Stimulated activated memory B cell treated with anti-CD40 and anti-IgM and Interleukin-4, amounts not matched to agents 10 μg/mL and 1 μg/mL and 100 μg/mL, for 72 hours (primary cell): ENCODE results near the gene ANXA2.
"Not testable (repeated sequence)": the region's sequence is repeated elsewhere in the genome, so short reads cannot be mapped to it uniquely, and the experiment has no call there.

ENCODE experiments used
- ATAC-seq: fragments of 150-1000 bp; cut with Tn5 transposase; 2 replicates; pipeline ENCODE4 v1.10.0; 2021
- H3K27ac Mint-ChIP-seq: one replicate; pipeline ENCODE4 v1.8.0; 2022; ENCODE audit warnings: mild to moderate bottlenecking, mixed read lengths
- H3K27me3 Mint-ChIP-seq: one replicate; pipeline ENCODE4 v1.8.0; 2022; ENCODE audit warnings: mixed read lengths
- H3K36me3 Mint-ChIP-seq: one replicate; pipeline ENCODE4 v1.8.0; 2022; ENCODE audit warnings: mixed read lengths
- H3K4me1 Mint-ChIP-seq: one replicate; pipeline ENCODE4 v1.8.0; 2022; ENCODE audit warnings: mixed read lengths
- H3K4me3 Mint-ChIP-seq: one replicate; pipeline ENCODE4 v1.8.0; 2022; ENCODE audit warnings: mild to moderate bottlenecking, moderate library complexity, mixed read lengths
- H3K9me3 Mint-ChIP-seq: one replicate; pipeline ENCODE4 v1.8.0; 2022; ENCODE audit warnings: mixed read lengths

Gene ANXA2

DNA sequence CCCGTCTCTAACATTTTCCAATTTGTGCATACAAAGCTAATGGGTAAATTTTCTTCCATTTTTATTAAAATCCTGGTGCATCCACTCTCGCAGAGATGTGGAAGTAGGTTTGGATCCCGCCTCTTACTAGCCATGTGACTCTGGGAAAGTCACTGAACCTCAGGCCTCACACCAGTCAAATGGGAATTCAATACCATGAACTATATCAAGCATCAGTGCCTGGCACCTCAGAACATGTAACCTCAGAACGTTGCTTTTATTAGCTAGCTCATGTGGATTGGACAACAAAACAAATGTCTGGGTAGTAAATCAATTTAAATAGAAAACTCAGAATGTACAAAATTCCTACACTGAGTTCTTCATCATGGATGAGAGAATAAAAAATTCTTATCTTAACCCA, 60.7 kb downstream of the ANXA2 start:
- H3K9me3 Mint-ChIP-seq: no peaks in the 10 kb centered on the region
- ATAC-seq: no peak
- no peaks in the 10 kb centered on the region for H3K36me3 Mint-ChIP-seq
- H3K27ac Mint-ChIP-seq: no peak overlapping the region
- H3K27me3 Mint-ChIP-seq: peaks cover 23% of the 10 kb centered on the region
- no peaks in the 10 kb centered on the region for H3K4me1 Mint-ChIP-seq
- no peak overlapping the region for H3K4me3 Mint-ChIP-seq

DNA sequence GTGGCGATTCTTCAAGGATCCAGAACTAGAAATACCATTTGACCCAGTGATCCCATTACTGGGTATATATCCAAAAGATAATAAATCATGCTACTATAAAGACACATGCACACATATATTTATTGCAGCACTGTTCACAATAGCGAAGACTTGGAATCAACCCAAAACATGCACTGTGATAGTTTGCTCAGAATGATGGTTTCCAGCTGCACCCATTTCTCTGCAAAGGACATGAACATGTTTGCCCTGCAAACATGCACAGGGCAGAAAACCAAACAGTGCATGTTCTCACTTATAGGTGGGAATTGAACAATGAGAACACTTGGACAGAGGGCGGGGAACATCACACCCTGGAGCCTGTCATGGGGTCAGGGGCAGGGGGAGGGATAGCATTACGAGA, 62.5 kb downstream of the ANXA2 start:
- H3K9me3 Mint-ChIP-seq, H3K36me3 Mint-ChIP-seq, ATAC-seq, H3K27ac Mint-ChIP-seq, H3K4me1 Mint-ChIP-seq, H3K4me3 Mint-ChIP-seq: not testable (repeated sequence)
- peaks cover 28% of the 10 kb centered on the region for H3K27me3 Mint-ChIP-seq

DNA sequence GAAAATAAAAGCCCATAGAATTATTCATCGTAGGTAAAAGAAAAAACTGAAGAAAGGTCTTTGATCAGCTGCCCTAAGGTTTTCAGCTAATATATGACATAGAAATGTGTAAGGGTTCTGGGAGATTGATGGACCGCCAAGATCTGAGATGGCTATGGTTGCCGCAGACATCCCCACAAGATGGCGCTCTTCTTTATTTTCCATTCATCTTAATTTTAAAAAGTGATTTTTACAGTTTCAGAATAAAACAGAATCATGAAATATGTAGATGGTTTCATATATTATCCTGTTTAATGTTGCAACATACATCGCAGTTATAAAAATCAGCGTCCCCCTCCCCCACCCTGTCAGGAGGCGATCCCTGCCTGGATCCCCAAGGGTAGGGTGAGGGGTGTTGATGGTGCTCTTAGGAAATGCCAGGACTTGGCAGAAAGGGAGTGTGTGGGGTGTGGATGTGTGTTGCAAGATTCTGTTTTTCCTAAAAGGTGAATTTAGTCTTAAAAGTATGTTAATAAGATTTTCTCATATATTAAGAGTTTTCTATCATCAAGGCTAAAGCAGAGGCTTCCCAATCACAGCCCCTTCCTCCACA, 68.8 kb downstream of the ANXA2 start:
- peaks cover 67% of the 10 kb centered on the region for H3K27me3 Mint-ChIP-seq
- no peak overlapping the region for H3K4me3 Mint-ChIP-seq
- H3K36me3 Mint-ChIP-seq: no peaks in the 10 kb centered on the region
- no peak overlapping the region for H3K27ac Mint-ChIP-seq
- no peak for ATAC-seq
- H3K4me1 Mint-ChIP-seq: no peaks in the 10 kb centered on the region
- no peaks in the 10 kb centered on the region for H3K9me3 Mint-ChIP-seq

DNA sequence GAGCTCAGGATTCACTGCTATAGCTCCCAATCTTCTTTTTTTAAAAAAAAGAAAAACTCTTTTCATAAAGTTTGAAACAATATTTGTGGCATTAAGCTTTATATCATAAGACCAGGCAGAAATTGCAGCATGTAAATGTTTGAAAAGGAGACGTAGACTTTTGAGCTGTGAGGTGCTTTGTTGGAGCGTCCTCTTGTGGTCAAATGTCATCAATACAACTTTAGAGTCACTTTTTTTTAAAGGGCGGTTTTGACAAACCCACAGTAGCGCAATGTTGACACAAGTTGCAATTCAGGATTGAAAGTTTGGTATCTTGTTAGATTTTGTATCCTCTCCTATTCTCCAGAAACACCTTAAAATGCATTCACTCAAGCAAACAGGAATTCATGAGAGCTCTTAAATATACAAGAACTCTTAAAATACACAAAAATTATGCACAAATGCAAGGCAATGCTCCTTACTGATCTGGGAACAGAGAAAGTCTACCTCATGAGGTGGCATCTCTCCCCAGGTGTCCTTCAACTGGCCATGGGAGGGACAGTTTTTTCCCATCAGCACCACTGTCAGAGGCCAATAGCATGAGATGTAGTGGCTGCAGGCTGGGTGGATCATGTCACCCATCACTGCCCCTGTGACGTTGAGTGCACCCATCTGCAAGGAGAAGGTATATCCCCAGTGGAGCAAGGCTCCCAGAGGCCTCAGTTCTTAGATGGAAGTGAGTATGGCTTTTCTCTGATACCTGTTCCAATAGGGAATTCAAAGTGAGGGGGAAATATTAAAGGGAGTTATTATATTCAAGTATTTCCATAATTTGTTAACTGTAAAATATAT, 70.7 kb downstream of the ANXA2 start:
- Mint-ChIP-seq H3K4me1 (no peaks in the 10 kb centered on the region), H3K27me3 (peaks cover 68% of the 10 kb centered on the region), H3K4me3 (no peak overlapping the region), H3K36me3 (no peaks in the 10 kb centered on the region), H3K27ac (no peak overlapping the region), H3K9me3 (no peaks in the 10 kb centered on the region)
- ATAC-seq: no peak

DNA sequence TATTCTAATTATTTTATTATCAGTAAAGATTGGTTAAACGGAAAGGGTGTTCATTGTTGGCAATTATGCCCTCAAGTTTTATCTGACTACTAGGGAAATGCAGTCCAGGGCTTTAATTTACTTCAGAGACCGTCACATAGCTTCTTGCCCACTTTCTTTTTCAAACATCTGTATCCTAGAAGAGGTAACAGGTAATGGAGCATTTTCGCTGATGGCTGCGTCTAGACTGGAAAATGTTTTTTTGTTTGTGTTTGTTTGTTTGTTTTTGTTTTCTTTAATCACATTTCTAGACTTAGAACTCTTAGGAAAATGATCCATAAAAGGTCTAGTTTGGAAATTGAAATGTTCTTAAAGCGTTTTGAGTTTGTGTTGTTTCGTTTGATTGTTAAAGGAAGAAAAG, 71.4 kb downstream of the ANXA2 start:
- Mint-ChIP-seq H3K27me3 (peaks cover 75% of the 10 kb centered on the region), H3K36me3 (no peaks in the 10 kb centered on the region), H3K9me3 (no peaks in the 10 kb centered on the region), H3K4me3 (no peak overlapping the region), H3K4me1 (no peaks in the 10 kb centered on the region), H3K27ac (no peak overlapping the region)
- ATAC-seq: no peak

DNA sequence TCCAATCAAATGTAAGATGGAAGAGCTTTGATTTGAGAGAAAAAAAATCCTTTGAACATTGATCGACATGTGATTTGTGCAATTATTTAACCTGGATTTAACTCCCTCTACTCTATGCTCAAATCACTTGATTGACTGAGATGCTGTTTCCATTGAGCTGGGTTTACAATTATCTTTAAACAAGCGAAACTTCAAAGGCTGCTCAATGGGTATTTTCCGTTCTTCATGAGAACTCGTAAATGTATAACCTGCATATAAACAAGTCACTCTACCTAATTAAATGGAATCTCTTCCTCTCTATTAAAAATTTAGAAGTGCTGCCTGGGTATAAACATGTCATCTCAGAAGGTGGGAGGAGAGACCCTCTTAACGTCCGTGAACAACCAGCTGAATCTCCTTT, 71.9 kb downstream of the ANXA2 start:
- Mint-ChIP-seq H3K9me3 (no peaks in the 10 kb centered on the region), H3K4me1 (no peaks in the 10 kb centered on the region), H3K27ac (no peak overlapping the region), H3K4me3 (no peak overlapping the region), H3K36me3 (no peaks in the 10 kb centered on the region), H3K27me3 (peaks cover 74% of the 10 kb centered on the region)
- no peak for ATAC-seq

DNA sequence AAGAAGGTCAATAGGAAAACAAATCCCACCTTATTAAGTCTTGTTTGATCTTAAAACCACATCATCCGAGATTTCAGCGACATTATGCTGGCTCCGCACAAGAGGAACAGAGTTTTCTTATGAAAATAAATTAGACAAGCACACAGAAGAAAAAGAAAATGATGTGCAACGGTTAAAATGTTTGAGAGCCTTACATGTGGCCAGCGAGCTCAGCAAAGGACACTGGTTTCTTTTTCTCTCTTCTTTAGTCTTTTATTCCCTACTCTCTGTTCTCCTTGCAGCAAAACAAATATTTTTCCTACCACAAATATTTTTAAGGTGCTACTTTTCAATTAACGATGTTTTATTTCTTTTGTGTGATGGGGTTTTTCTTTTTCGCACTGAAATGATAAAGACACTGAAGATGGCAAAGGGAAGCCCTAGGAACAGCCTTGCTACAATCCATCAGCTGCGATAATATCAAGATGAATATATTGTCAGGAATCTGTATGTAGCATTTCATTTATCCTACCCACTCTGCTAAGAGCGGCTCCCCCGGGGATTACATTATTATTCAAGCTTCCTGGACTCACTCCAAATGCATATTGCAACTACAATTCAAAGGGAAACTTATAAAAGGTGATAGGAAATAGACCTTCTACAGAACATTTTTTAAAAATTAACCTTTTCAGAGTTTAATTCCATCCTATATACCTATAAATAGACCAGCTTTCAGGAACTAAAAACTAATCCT, 72.9 kb downstream of the ANXA2 start:
- no peak for ATAC-seq
- H3K36me3 Mint-ChIP-seq: no peaks in the 10 kb centered on the region
- no peaks in the 10 kb centered on the region for H3K4me1 Mint-ChIP-seq
- H3K27ac Mint-ChIP-seq: no peak overlapping the region
- H3K27me3 Mint-ChIP-seq: peaks cover 66% of the 10 kb centered on the region
- no peak overlapping the region for H3K4me3 Mint-ChIP-seq
- no peaks in the 10 kb centered on the region for H3K9me3 Mint-ChIP-seq

DNA sequence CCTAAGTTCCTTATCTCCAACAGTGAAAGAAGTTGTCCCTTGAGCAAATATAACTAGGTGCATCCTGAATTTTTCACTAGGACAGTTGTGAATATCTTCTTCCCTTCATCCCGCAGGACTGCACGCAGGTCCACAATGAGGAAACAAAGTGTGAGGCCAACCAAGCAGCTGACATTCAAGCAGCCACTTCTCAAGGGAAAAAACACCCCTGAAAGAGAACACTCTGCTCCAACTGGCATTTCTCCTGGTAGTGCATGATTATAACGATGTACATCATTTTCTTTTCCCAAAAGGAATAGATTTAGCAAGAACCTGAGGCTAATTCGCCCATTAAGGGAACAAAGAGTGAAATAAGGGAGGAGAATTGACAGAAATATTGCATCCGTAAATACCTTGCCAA, 74.5 kb downstream of the ANXA2 start:
- no peaks in the 10 kb centered on the region for H3K36me3 Mint-ChIP-seq
- no peak overlapping the region for H3K27ac Mint-ChIP-seq
- no peak for ATAC-seq
- no peak overlapping the region for H3K4me3 Mint-ChIP-seq
- H3K4me1 Mint-ChIP-seq: no peaks in the 10 kb centered on the region
- no peaks in the 10 kb centered on the region for H3K9me3 Mint-ChIP-seq
- H3K27me3 Mint-ChIP-seq: peaks cover 58% of the 10 kb centered on the region

DNA sequence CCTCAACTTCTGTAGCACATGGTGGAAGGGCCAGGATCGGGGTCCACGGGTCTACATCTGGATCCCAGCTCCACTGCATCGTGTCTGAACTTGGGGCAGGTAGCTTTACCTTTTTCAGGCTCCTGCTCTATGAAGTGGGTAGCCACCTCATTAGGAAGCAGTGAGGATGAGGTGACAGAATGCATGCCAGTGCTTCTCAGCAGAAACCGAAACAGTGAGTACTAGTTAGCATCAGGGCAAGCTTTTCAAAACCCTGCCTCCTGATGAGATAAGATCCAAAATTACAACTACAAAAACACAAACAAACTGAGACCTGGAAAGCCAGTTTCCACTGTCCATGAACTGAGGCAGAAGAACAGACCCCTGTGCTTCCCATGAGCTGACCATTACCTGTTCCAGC, 77.4 kb downstream of the ANXA2 start:
- Mint-ChIP-seq H3K27me3 (peaks cover 40% of the 10 kb centered on the region), H3K27ac (no peak overlapping the region), H3K36me3 (no peaks in the 10 kb centered on the region), H3K4me1 (no peaks in the 10 kb centered on the region), H3K4me3 (no peak overlapping the region), H3K9me3 (peaks cover 4% of the 10 kb centered on the region)
- ATAC-seq: no peak

DNA sequence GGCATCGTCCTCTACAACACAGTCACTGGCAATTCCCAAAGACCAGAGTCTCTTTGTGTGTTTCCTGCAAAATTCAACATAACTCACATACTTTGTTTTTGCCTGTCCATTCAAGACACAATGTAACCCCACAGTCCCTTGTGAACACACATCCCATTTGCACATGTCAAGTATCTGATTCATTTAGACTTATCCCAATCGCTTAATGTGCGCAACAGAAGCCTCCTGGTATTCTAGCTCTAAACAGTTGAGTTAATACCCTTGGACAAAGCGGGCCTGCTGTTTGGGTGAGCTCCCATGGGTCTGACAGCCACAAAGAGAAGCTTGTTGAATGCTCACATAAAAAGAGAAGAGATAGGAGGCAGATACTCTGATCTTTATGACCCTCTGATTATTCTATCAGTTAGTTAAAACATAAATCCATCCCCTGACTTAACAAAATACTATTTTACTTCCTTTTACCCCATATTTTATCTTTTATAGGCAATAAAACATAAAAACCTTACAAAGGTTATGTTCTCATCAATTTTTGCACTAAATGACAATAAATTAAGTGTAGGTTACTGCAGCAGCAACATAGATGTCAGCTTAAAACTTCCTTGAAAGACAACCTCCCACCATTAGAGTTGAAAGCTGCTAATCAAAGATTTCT, 79.4 kb downstream of the ANXA2 start:
- ATAC-seq: no peak

DNA sequence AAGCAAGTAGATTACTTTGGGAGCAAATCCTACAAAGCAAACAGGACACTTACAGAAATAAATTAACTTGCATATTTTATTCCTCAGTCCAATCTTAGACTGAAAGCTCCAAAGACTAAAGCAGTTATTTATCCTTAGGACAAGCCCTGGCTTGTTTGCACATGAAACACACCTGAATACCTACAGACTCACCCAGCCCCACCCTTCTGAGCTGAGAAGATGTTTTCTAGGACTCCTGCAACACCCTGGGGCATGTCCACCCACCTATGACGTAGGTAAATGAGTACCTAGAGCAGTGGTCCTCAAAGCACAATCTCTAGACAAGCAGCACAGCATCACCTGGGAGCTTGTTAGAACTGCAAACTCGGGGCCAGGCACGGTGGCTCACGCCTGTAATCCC, 80.8 kb downstream of the ANXA2 start:
- Mint-ChIP-seq H3K9me3 (peaks cover 5% of the 10 kb centered on the region), H3K4me1 (no peaks in the 10 kb centered on the region), H3K27me3 (peaks cover 31% of the 10 kb centered on the region), H3K36me3 (no peaks in the 10 kb centered on the region), H3K4me3 (no peak overlapping the region), H3K27ac (no peak overlapping the region)
- ATAC-seq: no peak

More for the DNA sequence above, 79.4 kb downstream of the ANXA2 start:
- peaks cover 34% of the 10 kb centered on the region for H3K27me3 Mint-ChIP-seq
- no peak overlapping the region for H3K27ac Mint-ChIP-seq
- peaks cover 5% of the 10 kb centered on the region for H3K9me3 Mint-ChIP-seq
- H3K4me1 Mint-ChIP-seq: no peaks in the 10 kb centered on the region
- H3K36me3 Mint-ChIP-seq: no peaks in the 10 kb centered on the region
- H3K4me3 Mint-ChIP-seq: no peak overlapping the region

DNA sequence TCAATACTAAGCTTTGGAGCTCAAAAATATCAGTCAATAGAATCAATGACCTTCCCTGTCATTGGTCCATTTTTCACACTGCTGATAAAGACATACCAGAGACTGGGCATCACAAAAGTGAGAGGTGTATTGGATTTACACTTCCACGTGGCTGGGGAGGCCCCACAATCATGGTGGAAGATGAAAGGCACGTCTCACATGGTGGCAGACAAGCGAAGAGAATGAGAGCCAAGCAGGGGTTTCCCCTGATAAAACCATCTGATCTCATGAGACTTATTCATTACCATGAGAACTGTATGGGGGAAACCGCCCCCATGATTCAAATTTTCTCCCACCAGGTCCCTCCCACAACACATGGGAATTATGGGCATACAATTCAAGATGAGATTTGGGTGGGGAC, 81.9 kb downstream of the ANXA2 start:
- ATAC-seq: no peak
- Mint-ChIP-seq H3K4me1 (no peaks in the 10 kb centered on the region), H3K27ac (no peak overlapping the region), H3K9me3 (peaks cover 5% of the 10 kb centered on the region), H3K27me3 (peaks cover 35% of the 10 kb centered on the region), H3K4me3 (no peak overlapping the region), H3K36me3 (no peaks in the 10 kb centered on the region)

DNA sequence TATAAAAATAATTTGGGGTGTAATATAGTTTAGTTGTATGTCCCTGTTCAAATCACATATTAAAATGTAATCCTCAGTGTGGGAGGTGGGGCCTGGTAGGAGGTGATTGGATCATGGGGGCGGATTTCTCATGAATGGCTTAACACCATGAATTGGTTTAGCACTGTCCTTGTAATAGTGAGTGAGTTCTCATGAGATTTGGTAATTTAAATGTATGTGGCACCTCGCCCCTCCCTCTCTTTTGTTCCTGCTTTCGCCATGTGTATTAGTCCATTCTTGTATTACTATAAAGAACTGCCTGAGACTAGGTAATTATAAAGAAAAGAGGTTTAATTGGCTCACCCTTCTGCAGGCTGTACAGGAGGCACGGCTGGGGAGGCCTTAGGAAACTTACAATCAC, 83.9 kb downstream of the ANXA2 start:
- ATAC-seq: no peak

DNA sequence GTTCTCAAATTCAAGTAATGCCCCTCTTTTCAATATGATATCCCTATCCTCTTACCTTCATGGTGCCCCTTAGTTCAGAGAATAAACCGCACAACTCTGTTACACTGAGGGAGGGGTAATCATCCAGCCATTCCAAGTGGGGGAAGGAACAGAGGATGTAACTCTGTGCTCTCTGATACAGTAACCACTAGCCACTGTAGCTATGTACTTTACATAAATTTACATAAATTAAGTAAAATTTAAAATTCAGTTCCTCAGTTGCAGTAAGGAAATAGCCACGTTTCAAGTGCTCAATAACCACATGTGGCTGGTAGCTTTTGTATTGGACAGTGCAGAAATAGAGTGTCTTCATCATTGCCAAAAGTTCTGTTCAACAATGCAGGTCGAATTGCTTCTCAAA, 90.8 kb downstream of the ANXA2 start:
- H3K36me3 Mint-ChIP-seq: no peaks in the 10 kb centered on the region
- peaks cover 51% of the 10 kb centered on the region for H3K27me3 Mint-ChIP-seq
- no peaks in the 10 kb centered on the region for H3K4me1 Mint-ChIP-seq
- H3K27ac Mint-ChIP-seq: no peak overlapping the region
- ATAC-seq: no peak
- no peak overlapping the region for H3K4me3 Mint-ChIP-seq
- peaks cover 11% of the 10 kb centered on the region for H3K9me3 Mint-ChIP-seq

More for the DNA sequence above, 83.9 kb downstream of the ANXA2 start:
- H3K27me3 Mint-ChIP-seq: peaks cover 41% of the 10 kb centered on the region
- no peak overlapping the region for H3K27ac Mint-ChIP-seq
- no peaks in the 10 kb centered on the region for H3K36me3 Mint-ChIP-seq
- no peak overlapping the region for H3K4me3 Mint-ChIP-seq
- peaks cover 5% of the 10 kb centered on the region for H3K9me3 Mint-ChIP-seq
- no peaks in the 10 kb centered on the region for H3K4me1 Mint-ChIP-seq

DNA sequence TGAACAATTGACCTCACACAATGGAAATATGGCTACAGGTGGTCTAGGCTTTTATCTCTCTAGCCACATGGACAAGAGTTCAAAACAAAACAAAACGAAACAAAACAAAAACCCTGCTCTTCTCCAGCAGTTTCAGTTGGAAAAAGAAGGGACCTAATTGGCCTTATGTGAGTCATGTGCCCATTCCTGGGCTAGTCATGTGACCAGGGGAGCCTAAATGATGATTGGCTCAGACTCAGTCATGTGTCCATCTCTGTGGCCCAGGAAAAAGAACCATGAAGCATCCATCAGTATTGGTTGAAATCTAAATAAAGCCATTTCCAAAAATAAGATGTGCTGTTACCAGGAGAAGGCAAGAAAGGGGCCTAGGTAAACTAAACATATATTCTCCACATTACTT, 96.8 kb downstream of the ANXA2 start:
- Mint-ChIP-seq H3K4me1 (no peaks in the 10 kb centered on the region), H3K27me3 (peaks cover 34% of the 10 kb centered on the region), H3K9me3 (peaks cover 12% of the 10 kb centered on the region), H3K4me3 (no peak overlapping the region), H3K36me3 (no peaks in the 10 kb centered on the region), H3K27ac (no peak overlapping the region)
- ATAC-seq: no peak
